GM15510 (cell line): Measurements from ENCODE around the gene CDC5L.

Experiments used
- POLR2A ChIP-seq: IDR thresholded peaks from 3 replicates; pipeline ENCODE4 v1.6.1; 2011; ENCODE audit warnings: borderline replicate concordance; ENCODE audit not compliant: insufficient read length; ENCODE audit errors: extremely low read depth

CDC5L gene

DNA sequence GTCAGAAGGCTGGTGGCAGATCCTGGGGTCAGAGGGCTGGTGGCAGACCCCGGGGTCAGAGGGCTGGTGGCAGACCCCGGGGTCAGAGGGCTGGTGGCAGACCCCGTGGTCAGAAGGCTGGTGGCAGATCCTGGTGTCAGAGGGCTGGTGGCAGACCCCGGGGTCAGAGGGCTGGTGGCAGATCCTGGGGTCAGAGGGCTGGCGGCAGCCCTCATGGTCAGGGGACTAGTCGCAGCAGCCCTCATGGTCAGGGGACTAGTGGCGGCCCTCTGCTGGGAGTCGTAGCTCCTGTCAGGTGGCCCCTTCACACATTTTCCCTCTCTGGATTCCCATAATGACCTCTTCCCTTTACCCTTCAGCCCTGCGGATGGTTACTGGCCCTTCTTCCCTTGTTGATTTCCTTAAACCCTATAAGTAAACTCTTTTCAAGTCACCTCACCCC, 86.7 kb downstream of the CDC5L start:
- no peak for TF ChIP-seq POLR2A

GRCh38 chr6:44474643-44475042, 87.1 kb downstream of the CDC5L start:
- no peak for TF ChIP-seq POLR2A

GRCh38 chr6:44475417-44475778, 87.9 kb downstream of the CDC5L start:
- no peak for TF ChIP-seq POLR2A

GRCh38 chr6:44475779-44476434, 88.4 kb downstream of the CDC5L start:
- no peak for TF ChIP-seq POLR2A

DNA sequence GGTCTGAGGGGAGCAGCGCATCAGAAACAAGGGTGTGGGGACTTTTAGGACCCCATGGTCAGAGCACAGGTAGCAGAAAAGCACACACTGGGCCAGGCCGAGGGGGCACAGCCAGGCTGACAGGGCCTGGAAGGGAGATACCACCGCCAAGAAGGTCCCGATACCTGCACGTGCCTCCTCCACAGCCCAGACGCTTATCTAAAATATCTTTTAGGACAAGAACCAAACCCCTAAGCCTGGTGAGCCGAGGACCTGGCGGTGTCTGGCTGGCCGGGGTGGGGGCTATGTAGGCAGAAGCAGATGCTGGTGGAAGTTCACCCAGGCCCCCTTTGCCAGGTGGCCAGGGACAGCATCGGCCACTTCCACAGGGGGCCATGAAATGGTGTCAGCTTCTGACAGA, 89.3 kb downstream of the CDC5L start:
- TF ChIP-seq POLR2A, result no peak

DNA sequence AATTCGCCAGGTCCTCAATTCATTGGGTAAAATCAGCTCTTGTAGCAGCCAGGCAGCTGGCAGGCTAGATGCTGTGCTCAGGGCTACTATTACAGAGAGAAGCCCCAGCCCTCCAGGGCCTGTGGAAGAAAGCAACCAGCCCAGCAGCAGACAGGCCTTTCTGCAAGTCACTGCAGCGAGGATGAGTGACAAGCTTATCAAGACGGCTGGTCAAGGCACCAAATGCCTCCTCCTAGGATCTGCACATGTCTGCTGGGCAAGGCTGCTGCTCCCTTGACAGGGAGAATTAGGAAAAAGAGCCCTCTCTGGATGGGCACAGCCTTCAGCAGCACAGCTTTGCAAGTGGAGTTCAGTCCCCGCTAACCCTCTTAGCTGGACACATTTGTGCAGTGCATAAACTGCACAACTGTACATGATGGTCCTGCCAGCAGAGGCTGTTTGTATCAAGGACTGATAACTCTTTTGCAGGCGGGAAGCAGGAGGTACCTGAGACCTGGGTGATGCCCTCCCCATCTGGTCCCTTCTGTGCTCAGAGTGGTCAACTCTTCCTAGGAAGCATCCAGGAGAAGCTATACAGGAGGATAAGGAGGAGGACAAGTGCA, 89.9 kb downstream of the CDC5L start:
- no peak for TF ChIP-seq POLR2A

- no peak for TF ChIP-seq POLR2A
Observed at GRCh38 chr6:44478158-44478557, 90.7 kb downstream of the CDC5L start.

DNA sequence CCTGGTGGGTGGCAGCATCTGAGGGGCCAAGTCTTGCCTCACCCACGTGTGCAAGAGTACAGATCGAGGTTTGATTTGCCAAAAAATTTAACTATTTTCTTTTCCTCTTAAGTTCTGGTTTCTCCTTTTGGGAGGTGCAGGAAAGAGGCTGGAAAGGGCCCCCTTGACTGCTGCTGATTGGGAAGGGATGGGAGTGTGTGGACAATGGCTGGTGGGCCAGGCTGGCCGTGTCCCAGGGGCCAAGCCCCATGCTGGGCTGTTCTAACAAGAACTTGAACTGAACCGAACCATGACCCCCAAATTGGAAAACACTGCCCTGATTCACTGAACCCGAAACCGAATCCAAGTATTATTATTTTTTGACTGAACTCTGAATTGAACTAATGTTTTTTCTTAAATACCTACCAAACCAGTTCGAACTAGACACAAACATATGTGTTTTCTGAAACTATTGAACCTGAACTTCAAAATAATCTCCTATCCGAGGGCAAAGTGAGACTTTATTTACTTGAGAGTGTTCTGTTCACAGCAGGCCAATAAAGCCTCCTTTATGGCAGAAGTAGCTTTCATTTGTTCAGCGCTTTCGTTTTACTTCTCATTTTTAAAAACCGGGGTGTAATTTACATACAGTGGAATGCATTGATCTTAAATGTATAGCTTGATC, 91.2 kb downstream of the CDC5L start:
- no peak for TF ChIP-seq POLR2A

DNA sequence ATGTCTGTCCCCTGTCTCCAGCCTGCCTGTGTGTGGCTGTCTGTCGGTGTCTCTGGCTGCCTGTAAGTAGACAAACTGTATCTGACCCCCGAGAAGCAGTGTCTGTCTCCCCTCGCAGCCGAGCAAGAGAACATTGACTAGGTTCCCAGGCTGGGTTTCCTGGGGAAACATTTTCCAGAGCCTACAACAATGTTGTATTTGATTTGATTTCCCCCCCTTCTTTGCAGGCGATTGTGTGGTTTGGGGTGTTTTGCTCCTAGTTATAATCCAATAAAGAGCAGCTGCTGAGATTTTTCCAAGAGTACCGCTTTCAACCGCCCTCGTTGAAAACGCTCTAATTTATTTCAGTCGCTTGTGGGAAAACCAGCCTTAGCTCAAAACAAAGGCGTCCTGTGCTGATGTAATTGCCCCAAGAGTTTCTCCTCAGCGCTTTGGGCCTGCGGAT, 92.6 kb downstream of the CDC5L start:
- no peak for TF ChIP-seq POLR2A

GRCh38 chr6:44481056-44481455, 93.5 kb downstream of the CDC5L start:
- TF ChIP-seq POLR2A, result no peak

GRCh38 chr6:44481760-44482159, 94.3 kb downstream of the CDC5L start:
- no peak for TF ChIP-seq POLR2A

GRCh38 chr6:44485601-44486401, 98.3 kb downstream of the CDC5L start:
- TF ChIP-seq POLR2A, result no peak

DNA sequence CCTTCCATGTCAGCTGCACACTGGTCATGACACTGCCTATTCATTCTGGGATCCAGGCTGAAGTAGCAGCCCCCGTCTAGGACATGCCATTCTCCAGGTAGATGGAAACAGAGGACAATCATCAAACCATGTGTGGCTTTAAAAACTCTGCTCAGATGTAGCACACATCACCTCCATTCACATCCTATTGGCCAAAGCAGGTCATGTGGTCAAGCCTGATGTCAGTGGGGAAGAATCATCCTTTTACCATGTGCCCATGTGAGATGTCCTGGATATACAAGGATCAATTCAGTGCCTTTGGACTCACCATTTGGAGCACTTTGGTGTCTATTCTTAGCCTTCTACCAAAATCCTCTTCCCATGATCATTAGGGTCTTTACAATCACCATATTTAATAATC, 99.5 kb downstream of the CDC5L start:
- TF ChIP-seq POLR2A, result no peak

GRCh38 chr6:44487586-44487985, 100.1 kb downstream of the CDC5L start:
- no peak for TF ChIP-seq POLR2A
